H9 (cell line): Measurements from ENCODE around the gene USP7. TPM values are rescaled to one million over a fixed set of nuclear protein-coding genes. Genes with fewer than 3 reads are reported as not detected.

Experiments used
- DNase-seq: peaks from one replicate; pipeline ENCODE4 v3.0.0-alpha.2; 2017
- H2AFZ ChIP-seq: one replicate; pipeline ENCODE4 v1.6.1; 2013; ENCODE audit warnings: mild to moderate bottlenecking, low read length, control low read depth, moderate library complexity
- H2AK5ac ChIP-seq: 2 replicates; pipeline ENCODE4 v1.6.1; 2013; ENCODE audit warnings: low read length, control low read depth, mixed read lengths; ENCODE audit not compliant: insufficient read length
- H2BK120ac ChIP-seq: one replicate; pipeline ENCODE4 v1.6.1; 2013; ENCODE audit warnings: low read depth, mild to moderate bottlenecking, low read length, control low read depth, inconsistent platforms; ENCODE audit not compliant: poor library complexity, severe bottlenecking
- H2BK12ac ChIP-seq: 2 replicates; pipeline ENCODE4 v1.6.1; 2013; ENCODE audit warnings: low read length, control low read depth, mixed read lengths, low read depth; ENCODE audit not compliant: insufficient read length
- H2BK15ac ChIP-seq: 2 replicates; pipeline ENCODE4 v1.6.1; 2013; ENCODE audit warnings: low read depth, low read length, control low read depth
- H2BK20ac ChIP-seq: one replicate; pipeline ENCODE4 v1.6.1; 2013; ENCODE audit warnings: low read depth, mild to moderate bottlenecking, low read length, control low read depth, inconsistent platforms; ENCODE audit not compliant: poor library complexity, severe bottlenecking
- H2BK5ac ChIP-seq: 2 replicates; pipeline ENCODE4 v1.6.1; 2013; ENCODE audit warnings: low read length, control low read depth, mixed read lengths; ENCODE audit not compliant: insufficient read length
- H3K14ac ChIP-seq: 2 replicates; pipeline ENCODE4 v1.6.1; 2013; ENCODE audit warnings: low read length, control low read depth; ENCODE audit not compliant: insufficient read depth
- H3K18ac ChIP-seq: 2 replicates; pipeline ENCODE4 v1.6.1; 2013; ENCODE audit warnings: low read depth, mild to moderate bottlenecking, mixed read lengths, low read length, control low read depth; ENCODE audit not compliant: insufficient read length
- H3K23ac ChIP-seq: 2 replicates; pipeline ENCODE4 v1.6.1; 2013; ENCODE audit warnings: low read length, control low read depth, mixed read lengths, low read depth; ENCODE audit not compliant: insufficient read length
- H3K23me2 ChIP-seq: 2 replicates; pipeline ENCODE4 v1.6.1; 2013; ENCODE audit warnings: low read depth, mild to moderate bottlenecking, mixed read lengths, low read length, control low read depth; ENCODE audit not compliant: insufficient read length, poor library complexity, severe bottlenecking
- H3K27ac ChIP-seq: 2 replicates; pipeline ENCODE4 v1.5.1; 2013; ENCODE audit warnings: low read length, control low read depth, mixed read lengths, low read depth; ENCODE audit not compliant: insufficient read length
- H3K27me3 ChIP-seq: 2 replicates; pipeline ENCODE4 v1.6.1; 2013; ENCODE audit warnings: low read length, control low read depth, inconsistent platforms; ENCODE audit not compliant: insufficient read depth
- H3K4ac ChIP-seq: 2 replicates; pipeline ENCODE4 v1.6.1; 2013; ENCODE audit warnings: low read depth, mild to moderate bottlenecking, control low read depth, inconsistent platforms, low read length, moderate library complexity
- H3K4me1 ChIP-seq: 2 replicates; pipeline ENCODE4 v1.6.1; 2013; ENCODE audit warnings: low read length, control low read depth, inconsistent platforms; ENCODE audit not compliant: insufficient read depth
- H3K4me2 ChIP-seq: 2 replicates; pipeline ENCODE4 v1.6.1; 2013; ENCODE audit warnings: low read length, control low read depth, mixed read lengths; ENCODE audit not compliant: insufficient read length, insufficient read depth
- H3K56ac ChIP-seq: 2 replicates; pipeline ENCODE4 v1.6.1; 2013; ENCODE audit warnings: low read depth, mild to moderate bottlenecking, mixed read lengths, low read length, control low read depth; ENCODE audit not compliant: insufficient read length
- H3K79me1 ChIP-seq: 2 replicates; pipeline ENCODE4 v1.6.1; 2013; ENCODE audit warnings: low read depth, mild to moderate bottlenecking, moderate library complexity, low read length, control low read depth, inconsistent platforms; ENCODE audit not compliant: insufficient read depth, poor library complexity, severe bottlenecking
- H3K79me2 ChIP-seq: 2 replicates; pipeline ENCODE4 v1.6.1; 2013; ENCODE audit warnings: low read length, control low read depth, inconsistent platforms; ENCODE audit not compliant: insufficient read depth
- H3K9ac ChIP-seq: 2 replicates; pipeline ENCODE4 v1.6.1; 2013; ENCODE audit warnings: low read length, control low read depth, mixed read lengths; ENCODE audit not compliant: insufficient read length; ENCODE audit errors: extremely low read depth
- H3K9me3 ChIP-seq: one replicate; pipeline ENCODE4 v1.6.1; 2013; ENCODE audit warnings: low read depth, low read length, inconsistent platforms; ENCODE audit not compliant: control insufficient read depth
- H3T11ph ChIP-seq: one replicate; pipeline ENCODE4 v1.6.1; 2013; ENCODE audit warnings: mild to moderate bottlenecking, low read length, control low read depth, inconsistent platforms
- H4K20me1 ChIP-seq: one replicate; pipeline ENCODE4 v1.6.1; 2013; ENCODE audit not compliant: control insufficient read depth, insufficient read length, insufficient read depth
- H4K5ac ChIP-seq: 2 replicates; pipeline ENCODE4 v1.6.1; 2013; ENCODE audit warnings: low read depth, mild to moderate bottlenecking, mixed read lengths, low read length, control low read depth; ENCODE audit not compliant: insufficient read length
- H4K8ac ChIP-seq: replicated peaks from 2 replicates; pipeline ENCODE4 v1.6.1; 2013; ENCODE audit warnings: low read length, control low read depth, mixed read lengths, low read depth; ENCODE audit not compliant: insufficient read length
- H4K91ac ChIP-seq: 2 replicates; pipeline ENCODE4 v1.6.1; 2013; ENCODE audit warnings: low read depth, mild to moderate bottlenecking, moderate library complexity, mixed read lengths, low read length, control low read depth; ENCODE audit not compliant: insufficient read length
- H3K27ac Mint-ChIP-seq, 3 experiments: 2 replicates in 2 of 3; 3 replicates in 1 of 3; pipeline ENCODE4 v1.8.0; 2020 to 2021; ENCODE audit warnings: mixed read lengths in 3 of 3, mild to moderate bottlenecking in 1 of 3, moderate library complexity in 1 of 3
- H3K27me3 Mint-ChIP-seq: 2 replicates; pipeline ENCODE4 v1.8.0; 2021; ENCODE audit warnings: low read depth, mild to moderate bottlenecking, moderate library complexity, mixed read lengths
- H3K36me3 Mint-ChIP-seq, 3 experiments: 2 replicates in 2 of 3; 3 replicates in 1 of 3; pipeline ENCODE4 v1.8.0; 2020 to 2021; ENCODE audit warnings: low read depth in 3 of 3, mixed read lengths in 3 of 3; ENCODE audit not compliant: insufficient read depth in 1 of 3
- H3K4me1 Mint-ChIP-seq, 2 experiments: 2 replicates each; pipeline ENCODE4 v1.8.0; 2020; ENCODE audit warnings: mixed read lengths in 2 of 2
- H3K4me3 Mint-ChIP-seq, 2 experiments: 2 replicates in 1 of 2; 3 replicates in 1 of 2; pipeline ENCODE4 v1.8.0; 2020 to 2021; ENCODE audit warnings: mild to moderate bottlenecking in 2 of 2, mixed read lengths in 2 of 2, moderate library complexity in 1 of 2
- H3K9me3 Mint-ChIP-seq, 2 experiments: 2 replicates in 1 of 2; 3 replicates in 1 of 2; pipeline ENCODE4 v1.8.0; 2020; ENCODE audit warnings: mild to moderate bottlenecking in 2 of 2, mixed read lengths in 2 of 2, moderate library complexity in 1 of 2
- CTCF ChIP-seq: fragments of 200-600 bp; sonication (generic); conservative IDR thresholded peaks from 3 replicates; pipeline ENCODE4 v1.8.0; 2021; ENCODE audit warnings: antibody characterized with exemption, mild to moderate bottlenecking
- WGBS: extraction: QIAGEN DNeasy Blood & Tissue Kit; methylation state at CpG from one replicate; pipeline ENCODE4 v1.1.7; 2013; ENCODE audit warnings: missing lambda C conversion rate, low lambda C conversion rate, mixed read lengths; ENCODE audit not compliant: insufficient read length; ENCODE audit errors: extremely low coverage; 5-methylcytosine and 5-hydroxymethylcytosine counted together
- total RNA-seq: library from RNA; stranded (reverse); gene quantifications from 2 replicates; pipeline ENCODE4 v1.2.1, GENCODE V29; 2021

The USP7 gene
- total RNA-seq, 1 experiment from 2014 or later = 192 TPM

- Histone ChIP-seq H2BK12ac (no peak overlapping the region), H2BK120ac (no peak overlapping the region), H4K5ac (no peak overlapping the region), H3K9me3 (no peaks in the 10 kb centered on the region), H4K91ac (no peak overlapping the region), H3K4ac (no peak overlapping the region), H3K79me1 (peaks cover 5% of the 10 kb centered on the region), H3K23me2 (no peaks in the 10 kb centered on the region), H3K56ac (no peak overlapping the region), H3K23ac (no peak overlapping the region), H2AK5ac (no peak overlapping the region), H3K4me2 (no peak overlapping the region), H4K20me1 (peaks cover 5% of the 10 kb centered on the region), H3K9ac (no peak overlapping the region), H3K79me2 (peaks cover 34% of the 10 kb centered on the region; the same call in 1 of the 2 replicates), H3K14ac (no peak overlapping the region), H3K27ac (no peak overlapping the region), H2BK20ac (no peak overlapping the region), H2BK15ac (no peak overlapping the region), H4K8ac (no peak overlapping the region), H3T11ph (no peak overlapping the region), H3K27me3 (no peaks in the 10 kb centered on the region), H3K4me1 (peaks cover 8% of the 10 kb centered on the region; the same call in 1 of the 2 replicates), H2AFZ (no peak overlapping the region), H3K18ac (no peak overlapping the region), H2BK5ac (no peak overlapping the region)
- DNase-seq = no peak
- peaks cover 51 to 68% (median 61%) of the 10 kb centered on the region in 3 experiments for H3K36me3 Mint-ChIP-seq
- peaks cover 0 to 3% of the 10 kb centered on the region in 2 experiments; a peak in 2 of 5 replicates for H3K9me3 Mint-ChIP-seq
- WGBS = no CpG with 5 or more reads among the region's 31 CpGs
- no peak overlapping the region for H3K4me3 Mint-ChIP-seq
- no peaks in the 10 kb centered on the region; the same call in 1 of the 2 replicates for H3K27me3 Mint-ChIP-seq
- peaks cover 29 to 45% of the 10 kb centered on the region in 2 experiments for H3K4me1 Mint-ChIP-seq
- peak overlapping the region; percentile 55 to 97 (median 87); a peak in 6 of 7 replicates for H3K27ac Mint-ChIP-seq
- no peak for TF ChIP-seq CTCF
Observed at GRCh38 chr16:8858994-8859912, 104.5 kb downstream of the USP7 start.
